SK-N-SH (cell line): ENCODE measurements around the gene UGT1A10. TPM values are rescaled to one million over a fixed set of nuclear protein-coding genes. Genes with fewer than 3 reads are reported as not detected.

Source experiments
- CTCF ChIA-PET: fragments of 300-600, 350-600 bp; formaldehyde crosslinking; extraction: SDS; loops from one replicate; lab custom pipeline; 2021; lab: Yijun Ruan, JAX
- POLR2A ChIA-PET: fragments of 350-600 bp; sonication (Branson Sonifier 250); formaldehyde crosslinking; extraction: SDS; loops from one replicate; lab custom pipeline; 2020; ENCODE audit warnings: antibody characterized with exemption, inconsistent platforms; lab: Yijun Ruan, JAX
- DNase-seq: peaks from one replicate; pipeline ENCODE4 v3.0.0; 2012
- H2AFZ ChIP-seq: fragments of 200-600 bp; sonication (generic); 2 replicates; pipeline ENCODE4 v1.8.1; 2016; ENCODE audit warnings: antibody characterized with exemption, mild to moderate bottlenecking, low read depth
- H3F3A ChIP-seq: fragments of 200-600 bp; sonication (generic); replicated peaks from 2 replicates; pipeline ENCODE3; 2016; ENCODE audit warnings: antibody characterized with exemption, mild to moderate bottlenecking; ENCODE audit not compliant: insufficient read depth
- H3K27ac ChIP-seq, 2 experiments: fragments of 200-500 bp in 1 of 2; fragments of 200-600 bp in 1 of 2; sonication (Bioruptor generic) in 1 of 2; sonication (generic), shearing (Covaris generic) in 1 of 2; 2 replicates each; pipeline versions ENCODE4 v1.5.1 to v1.6.1; 2014 to 2016; ENCODE audit warnings: low read depth in 2 of 2, inconsistent platforms in 1 of 2, low read length in 1 of 2, mild to moderate bottlenecking in 1 of 2, mixed read lengths in 1 of 2
- H3K27me3 ChIP-seq: fragments of 200-600 bp; sonication (generic), shearing (Covaris generic); 2 replicates; pipeline ENCODE4 v1.6.1; 2016; ENCODE audit warnings: mixed run types; ENCODE audit not compliant: insufficient read depth
- H3K36me3 ChIP-seq, 2 experiments: fragments of 200-500 bp in 1 of 2; fragments of 200-600 bp in 1 of 2; sonication (Bioruptor generic) in 1 of 2; sonication (generic) in 1 of 2; replicated peaks in 1 of 2; 2 replicates each; pipeline versions ENCODE3 to v1.5.1; 2014 to 2016; ENCODE audit warnings: low read length in 1 of 2, mild to moderate bottlenecking in 1 of 2; ENCODE audit not compliant: insufficient read depth in 2 of 2, control insufficient read depth in 1 of 2
- H3K4me1 ChIP-seq, 2 experiments: fragments of 200-500 bp in 1 of 2; fragments of 200-600 bp in 1 of 2; sonication (Bioruptor generic) in 1 of 2; sonication (generic), shearing (Covaris generic) in 1 of 2; 2 replicates each; pipeline versions ENCODE4 v1.5.1 to v1.6.1; 2014 to 2016; ENCODE audit warnings: low read depth in 1 of 2, low read length in 1 of 2, mixed run types in 1 of 2; ENCODE audit not compliant: insufficient read depth in 2 of 2, control insufficient read depth in 1 of 2
- H3K4me2 ChIP-seq: fragments of 200-600 bp; sonication (generic), shearing (Covaris generic); 2 replicates; pipeline ENCODE4 v1.6.1; 2017; ENCODE audit warnings: mixed run types
- H3K4me3 ChIP-seq, 2 experiments: fragments of 200-500 bp in 1 of 2; fragments of 200-600 bp in 1 of 2; sonication (Bioruptor generic) in 1 of 2; sonication (generic), shearing (Covaris generic) in 1 of 2; 2 replicates each; pipeline versions ENCODE4 v1.5.1 to v1.8.1; 2014 to 2016; ENCODE audit warnings: low read depth in 2 of 2, inconsistent platforms in 1 of 2, low read length in 1 of 2, mild to moderate bottlenecking in 1 of 2, mixed read lengths in 1 of 2, moderate library complexity in 1 of 2
- H3K79me2 ChIP-seq: fragments of 200-600 bp; sonication (generic); 2 replicates; pipeline ENCODE4 v1.8.1; 2017; ENCODE audit warnings: mild to moderate bottlenecking; ENCODE audit not compliant: insufficient read depth
- H3K9ac ChIP-seq: fragments of 200-600 bp; sonication (generic); 2 replicates; pipeline ENCODE4 v1.6.1; 2017; ENCODE audit warnings: mixed run types
- H3K9me2 ChIP-seq: fragments of 200-600 bp; sonication (generic); 2 replicates; pipeline ENCODE4 v1.6.1; 2017; ENCODE audit warnings: mixed run types
- H3K9me3 ChIP-seq: fragments of 200-600 bp; sonication (generic); 2 replicates; pipeline ENCODE4 v1.6.1; 2017; ENCODE audit warnings: mixed run types, mild to moderate bottlenecking, moderate library complexity
- H4K20me1 ChIP-seq: fragments of 200-600 bp; sonication (generic); 2 replicates; pipeline ENCODE4 v1.6.1; 2017; ENCODE audit warnings: mild to moderate bottlenecking, mixed run types; ENCODE audit not compliant: insufficient read depth
- EP300 ChIP-seq, 2 experiments: IDR thresholded peaks; 2 replicates each; pipeline versions ENCODE4 v1.4.0 to v1.6.1; 2012; ENCODE audit warnings: borderline replicate concordance in 1 of 2, low read depth in 1 of 2, low read length in 1 of 2
- FOSL2 ChIP-seq: IDR thresholded peaks from 2 replicates; pipeline ENCODE4 v1.4.0; 2012; ENCODE audit warnings: low read depth, mild to moderate bottlenecking, moderate library complexity, borderline replicate concordance
- GABPA ChIP-seq: IDR thresholded peaks from 2 replicates; pipeline ENCODE4 v1.4.0; 2012; ENCODE audit warnings: low read depth, mild to moderate bottlenecking
- GATA2 ChIP-seq: sonication (generic); formaldehyde crosslinking; IDR thresholded peaks from 2 replicates; pipeline ENCODE4 v1.5.0; 2020; ENCODE audit warnings: mild to moderate bottlenecking, missing genetic modification reagents
- JUND ChIP-seq: IDR thresholded peaks from 2 replicates; pipeline ENCODE4 v1.4.0; 2012
- RAD21 ChIP-seq: IDR thresholded peaks from 2 replicates; pipeline ENCODE4 v1.6.1; 2012; ENCODE audit warnings: mild to moderate bottlenecking, low read length
- RCOR1 ChIP-seq: fragments of 150-350 bp; IDR thresholded peaks from 2 replicates; pipeline ENCODE4 v1.6.1; 2017; ENCODE audit warnings: antibody characterized with exemption, low read length
- SMC3 ChIP-seq: IDR thresholded peaks from 2 replicates; pipeline ENCODE4 v1.6.1; 2012; ENCODE audit warnings: low read depth, low read length, improper control_type of control experiment
- TCF12 ChIP-seq: IDR thresholded peaks from 2 replicates; pipeline ENCODE4 v1.4.0; 2012
- ZBTB33 ChIP-seq: IDR thresholded peaks from 2 replicates; pipeline ENCODE4 v1.4.0; 2012; ENCODE audit warnings: low read depth, borderline replicate concordance
- WGBS: methylation state at CpG from one replicate; pipeline ENCODE4 v1.1.6; 2017; ENCODE audit warnings: low lambda C conversion rate; 5-methylcytosine and 5-hydroxymethylcytosine counted together
- polyA plus RNA-seq, 3 experiments: library from polyadenylated mRNA; depleted of rRNA; stranded (reverse); fragments of >200 nt; gene quantifications; 2 replicates each; pipeline ENCODE4 v1.2.3, GENCODE V29; 2012
- TF ChIP-seq, protein P1 (sequence below): IDR thresholded peaks from 2 replicates; pipeline ENCODE4 v1.4.0; 2012; ENCODE audit warnings: low read depth

UGT1A10 gene
- polyA plus RNA-seq, 1 of the 3 experiments (the other 2 are of a cell fraction) = not detected

DNA sequence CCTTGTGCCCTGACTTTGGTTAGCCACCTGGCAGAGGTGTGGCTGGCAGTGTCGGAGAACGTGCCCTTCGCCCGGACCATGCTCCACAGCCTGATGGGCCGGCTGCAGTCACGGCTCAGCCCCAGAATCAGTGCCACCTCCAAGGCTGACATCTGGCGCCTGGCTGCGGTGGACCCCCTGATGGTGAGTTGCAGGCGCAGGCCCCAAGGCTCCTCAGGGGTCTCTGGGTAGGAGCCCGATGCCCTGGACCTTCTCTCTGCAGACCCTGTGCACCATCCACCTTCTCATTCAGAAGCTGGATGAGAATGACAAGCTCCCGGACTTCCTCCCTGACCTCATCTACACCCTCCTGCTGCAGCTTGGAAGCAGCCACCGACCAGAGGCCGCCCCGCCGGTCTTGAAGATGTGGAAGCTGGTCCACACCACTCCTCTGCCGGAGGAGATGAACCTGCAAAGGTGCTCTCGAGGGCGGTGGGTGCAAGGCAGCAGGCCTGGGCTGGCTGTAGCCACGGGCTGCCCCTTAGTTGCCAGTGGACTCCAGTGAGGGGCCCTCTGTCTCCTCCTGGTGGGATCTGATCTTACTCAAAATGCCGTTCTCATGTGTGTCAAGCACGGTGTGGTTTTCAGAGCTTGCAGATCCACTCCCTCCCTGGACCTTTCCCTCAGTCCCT lies 186.0 kb downstream of the UGT1A10 start:
- Histone ChIP-seq H3F3A (no peaks in the 10 kb centered on the region), H3K27me3 (no peaks in the 10 kb centered on the region), H3K9ac (no peak overlapping the region), H3K4me3 (no peak overlapping the region), H3K9me2 (no peaks in the 10 kb centered on the region), H3K27ac (no peak overlapping the region), H3K4me1 (no peaks in the 10 kb centered on the region), H3K36me3 (no peaks in the 10 kb centered on the region), H2AFZ (no peak overlapping the region), H3K4me2 (no peak overlapping the region), H3K9me3 (no peaks in the 10 kb centered on the region), H3K79me2 (no peaks in the 10 kb centered on the region), H4K20me1 (no peaks in the 10 kb centered on the region)
- 93% methylated on average over 12 of the region's 21 CpGs for WGBS
- ChIA-PET POLR2A (no interaction called here), CTCF (no interaction called here)
- no peak for DNase-seq
- no peak for TF ChIP-seq GATA2 (CRISPR knock-in tag)
- no peak for TF ChIP-seq TCF12
- TF ChIP-seq JUND = no peak
- no peak for TF ChIP-seq EP300 (IDR thresholded peaks at IDR 0.05; ENCODE audit: borderline replicate concordance in 1 of 2, low read depth in 1 of 2, low read length in 1 of 2)
- TF ChIP-seq, protein P1, sequence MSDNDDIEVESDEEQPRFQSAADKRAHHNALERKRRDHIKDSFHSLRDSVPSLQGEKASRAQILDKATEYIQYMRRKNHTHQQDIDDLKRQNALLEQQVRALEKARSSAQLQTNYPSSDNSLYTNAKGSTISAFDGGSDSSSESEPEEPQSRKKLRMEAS = no peak
- TF ChIP-seq RAD21 = no peak
- no peak for TF ChIP-seq SMC3
- no peak for TF ChIP-seq ZBTB33
- no peak for TF ChIP-seq GABPA
- no peak for TF ChIP-seq FOSL2
- TF ChIP-seq RCOR1 = no peak

Other genes with a start within 250 kb of the UGT1A10 start
- 36.8 and 37.0 TPM in 2 replicates for gene USP40, start 69.7 kb upstream of the UGT1A10 start, polyA plus RNA-seq (2012; rRNA removed)
- gene UGT1A8, start 18.8 kb upstream of the UGT1A10 start, polyA plus RNA-seq (2012; rRNA removed) = not detected in 2 replicates
- gene UGT1A9, start 35.5 kb downstream of the UGT1A10 start, polyA plus RNA-seq (2012; rRNA removed) = not detected in 2 replicates
- not detected in 2 replicates for gene UGT1A7, start 45.5 kb downstream of the UGT1A10 start, polyA plus RNA-seq (2012; rRNA removed)
- gene UGT1A6, start 56.4 kb downstream of the UGT1A10 start, polyA plus RNA-seq (2012; rRNA removed) = not detected in 2 replicates
- gene UGT1A5, start 76.5 kb downstream of the UGT1A10 start, polyA plus RNA-seq (2012; rRNA removed) = not detected in 2 replicates
- not detected in 2 replicates for gene UGT1A4, start 82.3 kb downstream of the UGT1A10 start, polyA plus RNA-seq (2012; rRNA removed)
- gene UGT1A3, start 92.6 kb downstream of the UGT1A10 start, polyA plus RNA-seq (2012; rRNA removed) = not detected in 2 replicates
- gene UGT1A1, start 123.8 kb downstream of the UGT1A10 start, polyA plus RNA-seq (2012; rRNA removed) = not detected in 2 replicates
- gene MROH2A, start 141.9 kb downstream of the UGT1A10 start, polyA plus RNA-seq (2012; rRNA removed) = 0.02 TPM in 1 of 2 replicates, not detected in the other
- 13.2 and 16.5 TPM in 2 replicates for gene HJURP, start 218.1 kb downstream of the UGT1A10 start, polyA plus RNA-seq (2012; rRNA removed)